Erythroblast (primary cell): ENCODE data around the gene TMEM181.

Experiments
- GATA1 ChIP-seq: IDR thresholded peaks from 2 replicates; pipeline ENCODE4 v1.6.1; 2011; ENCODE audit warnings: low read depth, mild to moderate bottlenecking, control low read depth, low read length, moderate library complexity
- POLR2A ChIP-seq: IDR thresholded peaks from 2 replicates; pipeline ENCODE4 v1.6.1; 2011; ENCODE audit warnings: mild to moderate bottlenecking, low read length

- TF ChIP-seq POLR2A (no peak), GATA1 (no peak)
These were observed 2.0 kb upstream of the TMEM181 start for GRCh38 chr6:158557927-158558326.
